Gastroesophageal sphincter (tissue), 4 donors: ENCODE data around the gene L2HGDH. TPM values are rescaled to one million over a fixed set of nuclear protein-coding genes. Genes with fewer than 3 reads are reported as not detected.

Source experiments
- ATAC-seq: fragments of 150-250 bp; one replicate; pipeline ENCODE4 v1.9.1; 2016; ENCODE audit warnings: mild to moderate bottlenecking, moderate library complexity
- H3K27ac ChIP-seq, 4 donors: fragments of 200-600 bp; sonication (generic) in 3 of 4; 1 replicate in 3 of 4; 2 replicates in 1 of 4; pipeline ENCODE4 v1.5.1; 2016 to 2019
- H3K27me3 ChIP-seq: fragments of 200-600 bp; sonication (generic); one replicate; pipeline ENCODE4 v1.5.1; 2019
- H3K36me3 ChIP-seq, 2 donors: fragments of 200-600 bp; sonication (generic); one replicate each; pipeline ENCODE4 v1.5.1; 2019; ENCODE audit warnings: control low read depth in 1 of 2
- H3K4me1 ChIP-seq, 3 donors: fragments of 200-600 bp; sonication (generic); 1 replicate in 2 of 3; 2 replicates in 1 of 3; pipeline ENCODE4 v1.5.1; 2016 to 2019; ENCODE audit warnings: control low read depth in 2 of 3
- H3K4me3 ChIP-seq, 2 donors: fragments of 200-600 bp; sonication (generic); one replicate each; pipeline ENCODE4 v1.5.1; 2019; ENCODE audit warnings: mild to moderate bottlenecking in 1 of 2, moderate library complexity in 1 of 2
- H3K9me3 ChIP-seq, 3 donors: fragments of 200-600 bp; sonication (generic); one replicate each; pipeline ENCODE4 v1.5.1; 2017 to 2019; ENCODE audit warnings: control low read depth in 2 of 3
- CTCF ChIP-seq, 4 experiments: fragments of 200-600 bp in 2 of 4; fragments of 450-650 bp in 2 of 4; sonication (generic) in 1 of 4; IDR thresholded peaks; one replicate each; pipeline ENCODE4 v1.5.1; 2017 to 2019; ENCODE audit warnings: antibody characterized with exemption in 4 of 4, mild to moderate bottlenecking in 2 of 4, moderate library complexity in 2 of 4
- EP300 ChIP-seq: sonication (generic); formaldehyde crosslinking; IDR thresholded peaks from one replicate; pipeline ENCODE4 v1.6.1; 2017; ENCODE audit warnings: antibody characterized with exemption, mild to moderate bottlenecking
- POLR2A ChIP-seq, 2 donors: fragments of 450-650 bp; IDR thresholded peaks; one replicate each; pipeline ENCODE4 v1.6.1; 2017; ENCODE audit warnings: antibody characterized with exemption in 2 of 2, mild to moderate bottlenecking in 2 of 2, moderate library complexity in 1 of 2
- POLR2AphosphoS5 ChIP-seq: sonication (generic); formaldehyde crosslinking; IDR thresholded peaks from one replicate; pipeline ENCODE4 v1.6.1; 2017; ENCODE audit warnings: antibody characterized with exemption
- WGBS, 2 donors: methylation state at CpG; one replicate each; pipeline ENCODE4 v1.1.5; 2018; ENCODE audit warnings: low coverage in 1 of 2; 5-methylcytosine and 5-hydroxymethylcytosine counted together
- total RNA-seq, 4 donors: library from RNA; depleted of rRNA; stranded (reverse); fragments of >200 nt; gene quantifications; one replicate each; pipeline ENCODE4 v1.1.0, GENCODE V29; 2016

Gene L2HGDH
- total RNA-seq, 4 donors from 2014 or later = 3.4 to 10.2 (median 7.0) TPM

- Histone ChIP-seq H3K27me3 (no peaks in the 10 kb centered on the region), H3K9me3 (no peaks in the 10 kb centered on the region), H3K4me3 (no peak overlapping the region), H3K27ac (no peak overlapping the region), H3K36me3 (peaks cover 0 to 31% of the 10 kb centered on the region in 2 donors), H3K4me1 (peaks cover 0 to 27% (median 10%) of the 10 kb centered on the region in 3 donors)
- TF ChIP-seq POLR2AphosphoS5 (no peak), EP300 (no peak), CTCF (IDR thresholded peaks at IDR 0.05) (no peak), POLR2A (IDR thresholded peaks at IDR 0.05) (no peak)
- no peak for ATAC-seq
Observed at GRCh38 chr14:50331596-50331995, 19.6 kb upstream of the L2HGDH start.

- Histone ChIP-seq H3K27me3 (no peaks in the 10 kb centered on the region), H3K27ac (peak overlapping the region; percentile 49 to 77 (median 70)), H3K4me1 (peaks cover 0 to 25% (median 0%) of the 10 kb centered on the region in 3 donors), H3K4me3 (peak overlapping the region; percentile 17 to 20), H3K9me3 (no peaks in the 10 kb centered on the region), H3K36me3 (peaks cover 0 to 22% of the 10 kb centered on the region in 2 donors)
- peak; percentile 20 for TF ChIP-seq POLR2AphosphoS5
- TF ChIP-seq POLR2A (IDR thresholded peaks at IDR 0.05) = no peak
- no peak for TF ChIP-seq EP300
- TF ChIP-seq CTCF (IDR thresholded peaks at IDR 0.05) = peak; percentile 66 to 87 (median 82)
- ATAC-seq = peak; percentile 94
- WGBS, 2 donors = 0 to 7% methylated on average over 6 of the region's 9 CpGs
Observed at GRCh38 chr14:50321009-50321660, 9.1 kb upstream of the L2HGDH start.

GRCh38 chr14:50320283-50320682 is 8.3 kb upstream of the L2HGDH start:
- 23 to 33% methylated on average over 7 to 8 of the region's 8 CpGs for WGBS, 2 donors
- ATAC-seq = peak; percentile 48
- peaks cover 0 to 17% of the 10 kb centered on the region in 2 donors for H3K36me3 ChIP-seq
- no peaks in the 10 kb centered on the region for H3K9me3 ChIP-seq
- no peaks in the 10 kb centered on the region for H3K27me3 ChIP-seq
- H3K27ac ChIP-seq = peak overlapping the region in 3 of 4 donors; percentile 69 to 77 (median 72)
- no peak overlapping the region for H3K4me3 ChIP-seq
- peak; percentile 32 for TF ChIP-seq POLR2AphosphoS5
- no peak for TF ChIP-seq POLR2A (IDR thresholded peaks at IDR 0.05)
- TF ChIP-seq CTCF (IDR thresholded peaks at IDR 0.05) = no peak
- TF ChIP-seq EP300 = no peak
- H3K4me1 ChIP-seq = peaks cover 0 to 25% (median 0%) of the 10 kb centered on the region in 3 donors

DNA sequence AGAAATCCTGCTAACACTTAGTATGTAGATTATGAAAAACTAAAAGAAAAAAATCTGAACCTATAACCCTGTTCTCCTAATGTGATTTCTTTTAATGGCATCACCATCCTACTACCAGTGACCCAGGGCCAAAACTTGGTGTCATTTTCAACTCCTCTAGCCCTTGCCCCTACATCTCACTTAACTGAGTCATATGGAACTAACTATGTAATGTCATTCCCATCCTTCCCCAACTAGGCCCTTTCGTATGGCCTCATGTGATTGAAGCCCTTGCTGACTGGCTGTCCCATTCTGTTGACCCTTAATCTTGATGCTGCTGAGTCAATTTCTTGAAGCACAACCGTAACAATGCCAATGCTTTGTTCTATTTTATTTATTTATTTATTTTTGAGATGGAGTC is 7.7 kb upstream of the L2HGDH start:
- WGBS, 2 donors = 69 to 73% methylated on average over 2 of the region's 2 CpGs
- H3K4me1 ChIP-seq = peaks cover 0 to 25% (median 0%) of the 10 kb centered on the region in 3 donors
- no peaks in the 10 kb centered on the region for H3K9me3 ChIP-seq
- no peaks in the 10 kb centered on the region for H3K27me3 ChIP-seq
- no peak for TF ChIP-seq POLR2AphosphoS5
- TF ChIP-seq EP300 = no peak
- no peak for TF ChIP-seq CTCF (IDR thresholded peaks at IDR 0.05)
- peaks cover 0 to 13% of the 10 kb centered on the region in 2 donors for H3K36me3 ChIP-seq
- H3K4me3 ChIP-seq = no peak overlapping the region
- no peak for ATAC-seq
- peak overlapping the region in 1 of 4 donors; percentile 77 for H3K27ac ChIP-seq

DNA sequence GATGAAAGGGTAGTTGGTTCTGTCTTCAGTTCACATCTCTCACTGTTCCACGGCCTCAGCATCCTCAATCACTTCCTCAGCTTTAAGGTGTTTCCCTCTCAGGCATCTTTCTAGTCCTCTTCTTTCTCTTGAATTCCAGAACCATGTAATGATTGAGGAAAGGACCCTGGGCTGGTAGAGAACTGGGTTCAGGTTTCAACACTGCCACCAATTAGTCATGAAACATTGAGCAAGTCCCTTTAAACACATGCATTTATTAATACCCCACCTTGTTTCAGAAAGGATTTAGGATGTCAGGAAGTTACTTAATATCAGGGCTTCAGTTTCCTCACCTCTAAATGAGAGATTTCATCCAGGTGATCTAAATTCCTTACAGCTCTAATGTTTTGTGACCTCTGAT is 7.3 kb upstream of the L2HGDH start:
- Histone ChIP-seq H3K4me3 (no peak overlapping the region), H3K9me3 (no peaks in the 10 kb centered on the region), H3K4me1 (peaks cover 0 to 25% (median 0%) of the 10 kb centered on the region in 3 donors), H3K27me3 (no peaks in the 10 kb centered on the region), H3K27ac (no peak overlapping the region), H3K36me3 (peaks cover 0 to 9% of the 10 kb centered on the region in 2 donors)
- no peak for TF ChIP-seq POLR2AphosphoS5
- no peak for TF ChIP-seq POLR2A (IDR thresholded peaks at IDR 0.05)
- no peak for TF ChIP-seq EP300
- no peak for TF ChIP-seq CTCF (IDR thresholded peaks at IDR 0.05)
- 33 to 54% methylated on average over 1 of the region's 1 CpG for WGBS, 2 donors
- ATAC-seq = no peak
